ENCODE results near the gene KCNT2. TPM values are rescaled to one million over a fixed set of nuclear protein-coding genes. Genes with fewer than 3 reads are reported as not detected.
A peak's percentile ranks its signal among the peaks of the same experiment; 100 is the strongest.
"Not testable (repeated sequence)": the region's sequence is repeated elsewhere in the genome, so short reads cannot be mapped to it uniquely, and the experiment has no call there.

Gene KCNT2
- total RNA-seq, 2 experiments from 2014 or later, result not detected

DNA sequence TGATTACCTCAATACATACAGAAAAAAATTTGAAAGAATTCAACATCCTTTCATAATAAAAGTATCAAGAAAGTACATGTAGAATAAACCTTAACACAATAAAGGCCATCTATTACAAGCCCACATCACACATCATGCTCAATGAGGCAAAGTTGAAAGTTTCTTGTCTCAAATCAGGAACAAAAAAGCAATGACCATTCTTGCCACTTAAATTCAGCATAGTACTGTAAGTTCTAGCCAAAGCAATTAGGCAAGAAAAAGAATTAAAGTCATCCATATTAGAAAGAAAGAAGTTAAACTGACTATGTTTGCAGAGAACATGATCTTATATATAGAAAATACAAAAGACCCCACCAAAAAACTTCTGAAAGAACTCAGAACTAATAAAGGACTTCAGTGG is 44.5 kb downstream of the KCNT2 start:
- no peak overlapping the region for H3K27ac Mint-ChIP-seq
- no peak for ATAC-seq (ENCODE audit: low read depth)
- H3K4me3 Mint-ChIP-seq, result no peak overlapping the region
- DNase-seq, result no peak
- POLR2A ChIA-PET, result no interaction called here
- H3K36me3 Mint-ChIP-seq, result no peaks in the 10 kb centered on the region
- no peaks in the 10 kb centered on the region for H3K4me1 Mint-ChIP-seq
- H3K27me3 Mint-ChIP-seq, result no peaks in the 10 kb centered on the region
- peaks cover 4% of the 10 kb centered on the region for H3K9me3 Mint-ChIP-seq

DNA sequence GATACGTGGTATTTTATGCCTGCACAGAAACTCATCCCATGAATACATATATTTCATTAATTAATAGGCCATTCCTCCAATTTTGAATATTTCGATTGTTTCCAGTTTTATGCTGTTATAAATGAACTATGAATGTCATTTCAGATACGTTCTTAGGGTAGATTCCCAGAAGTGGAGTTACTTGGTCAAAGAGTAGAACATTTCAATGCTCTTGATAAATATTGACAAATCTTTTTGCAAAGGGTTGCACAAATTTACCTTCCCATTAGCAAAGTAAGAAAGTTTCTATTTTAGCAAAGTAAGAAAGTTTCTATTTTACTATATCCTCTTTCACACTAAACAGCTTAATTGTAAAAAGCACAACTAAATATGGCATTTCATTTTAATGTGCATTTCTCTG is 48.9 kb downstream of the KCNT2 start:
- ATAC-seq (ENCODE audit: low read depth), result no peak
- POLR2A ChIA-PET, result no interaction called here
- peaks cover 6% of the 10 kb centered on the region for H3K9me3 Mint-ChIP-seq

DNA sequence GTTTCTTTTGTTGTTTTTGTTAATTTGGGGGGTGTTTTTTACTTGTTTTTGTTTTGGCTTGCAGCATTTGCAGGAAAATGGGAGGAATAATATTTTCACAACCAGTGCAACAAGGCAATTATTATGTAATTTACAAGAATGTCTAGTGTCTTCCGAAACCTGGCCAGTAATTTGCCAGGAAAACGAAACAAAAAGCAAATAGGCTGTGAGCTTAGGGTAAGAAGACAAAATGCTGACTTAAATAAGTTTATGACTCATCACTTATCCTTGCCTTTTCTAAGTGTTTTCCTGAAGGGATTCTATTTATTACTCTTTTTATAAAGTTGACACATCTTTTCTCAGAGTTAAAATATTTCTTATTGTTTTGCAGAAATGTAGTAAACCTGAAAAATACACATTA is 49.8 kb downstream of the KCNT2 start:
- no peaks in the 10 kb centered on the region for H3K27me3 Mint-ChIP-seq
- POLR2A ChIA-PET, result no interaction called here
- DNase-seq (no peak), ATAC-seq (ENCODE audit: low read depth) (no peak)
- no peaks in the 10 kb centered on the region for H3K36me3 Mint-ChIP-seq
- H3K27ac Mint-ChIP-seq, result no peak overlapping the region
- no peaks in the 10 kb centered on the region for H3K4me1 Mint-ChIP-seq
- H3K4me3 Mint-ChIP-seq, result peak overlapping the region; percentile 39
- H3K9me3 Mint-ChIP-seq, result peaks cover 6% of the 10 kb centered on the region

More for the DNA sequence above, 48.9 kb downstream of the KCNT2 start:
- Mint-ChIP-seq H3K4me3 (no peak overlapping the region), H3K4me1 (no peaks in the 10 kb centered on the region), H3K27ac (no peak overlapping the region), H3K36me3 (no peaks in the 10 kb centered on the region), H3K27me3 (no peaks in the 10 kb centered on the region)
- no peak for DNase-seq

DNA sequence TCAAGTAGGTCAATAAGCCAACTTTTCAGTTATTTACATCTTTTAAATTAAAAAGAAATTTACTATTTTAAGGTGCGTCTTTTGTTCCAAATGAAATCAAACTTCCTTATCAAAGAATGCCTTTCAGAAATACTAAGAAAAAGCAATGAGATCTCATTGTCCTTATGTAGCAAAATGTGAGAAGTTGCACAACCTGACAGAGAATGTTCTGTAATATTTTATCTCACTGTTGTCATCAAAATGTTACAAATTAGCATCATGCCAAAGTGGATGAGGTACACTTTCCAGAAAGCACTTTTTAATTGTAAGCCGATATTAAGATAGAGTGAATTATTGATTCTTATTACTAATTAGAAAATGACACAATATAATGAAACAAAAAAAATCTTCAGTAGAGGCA is 50.4 kb downstream of the KCNT2 start:
- Mint-ChIP-seq H3K27me3 (no peaks in the 10 kb centered on the region), H3K36me3 (no peaks in the 10 kb centered on the region), H3K4me1 (no peaks in the 10 kb centered on the region), H3K27ac (no peak overlapping the region), H3K9me3 (peaks cover 6% of the 10 kb centered on the region), H3K4me3 (no peak overlapping the region)
- DNase-seq, result no peak
- ATAC-seq (ENCODE audit: low read depth), result no peak
- POLR2A ChIA-PET, result no interaction called here

DNA sequence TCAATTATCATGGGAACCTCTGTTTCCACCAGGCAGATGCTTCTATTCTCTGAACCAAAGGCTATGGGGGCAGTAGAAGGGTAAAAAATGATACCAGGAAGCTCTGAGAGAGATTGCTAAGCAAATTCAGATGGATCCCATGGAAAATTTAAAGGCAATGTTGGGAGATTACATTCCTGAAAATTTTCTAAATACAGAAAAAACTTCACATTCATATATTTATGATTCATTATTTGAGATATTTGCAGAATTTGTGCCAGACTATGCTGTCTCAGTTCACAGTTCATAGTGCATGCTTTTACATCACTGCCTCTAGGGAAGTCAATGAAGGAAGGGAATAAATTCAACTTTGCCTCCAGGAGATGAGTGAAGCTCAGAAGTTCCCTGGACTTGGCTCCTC is 57.5 kb downstream of the KCNT2 start:
- Mint-ChIP-seq H3K4me1 (no peaks in the 10 kb centered on the region), H3K36me3 (no peaks in the 10 kb centered on the region), H3K27ac (no peak overlapping the region), H3K9me3 (peaks cover 2% of the 10 kb centered on the region), H3K4me3 (no peak overlapping the region), H3K27me3 (no peaks in the 10 kb centered on the region)
- DNase-seq (no peak), ATAC-seq (ENCODE audit: low read depth) (no peak)
- POLR2A ChIA-PET, result no interaction called here

DNA sequence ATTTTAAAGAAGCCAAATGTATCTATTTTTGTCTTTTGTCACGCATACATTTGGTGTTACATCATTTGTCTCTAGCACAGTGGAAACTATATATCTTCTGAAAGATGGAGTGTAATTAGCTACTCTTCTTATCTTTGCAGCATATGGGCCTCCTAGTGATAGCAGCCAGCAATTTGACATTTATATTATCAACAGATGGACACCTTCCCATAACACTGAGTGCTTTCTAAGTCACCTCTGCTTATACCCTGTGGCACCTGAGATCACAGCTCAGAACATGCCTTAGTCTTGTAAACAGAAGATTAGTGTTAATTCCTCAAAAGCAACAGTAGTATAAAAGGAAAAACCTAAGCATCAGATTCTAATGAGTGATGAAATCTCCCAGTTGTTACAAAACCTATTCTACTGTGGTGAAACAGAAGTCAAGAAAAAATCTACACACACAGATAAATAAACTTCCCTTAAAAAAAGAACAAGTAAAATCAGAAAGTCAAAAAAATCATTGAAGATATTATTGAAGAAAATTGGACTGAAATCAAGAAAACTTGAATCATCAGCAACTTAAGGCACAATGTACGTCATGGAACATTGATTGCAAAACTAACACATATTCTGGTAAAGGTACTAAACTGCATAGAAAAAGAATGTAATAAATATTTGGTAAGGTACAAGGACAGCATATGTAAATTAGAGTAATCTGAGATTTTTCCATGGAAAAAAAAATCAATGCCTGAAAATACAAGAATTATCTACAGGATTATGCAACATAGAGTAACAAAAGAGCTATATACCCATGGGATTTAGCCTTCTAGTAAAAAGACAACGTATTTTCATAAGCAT is 61.7 kb downstream of the KCNT2 start:
- Mint-ChIP-seq H3K4me1 (no peaks in the 10 kb centered on the region), H3K36me3 (no peaks in the 10 kb centered on the region), H3K9me3 (no peaks in the 10 kb centered on the region), H3K4me3 (no peak overlapping the region), H3K27ac (no peak overlapping the region), H3K27me3 (no peaks in the 10 kb centered on the region)
- no peak for ATAC-seq (ENCODE audit: low read depth)
- DNase-seq, result no peak
- POLR2A ChIA-PET, result no interaction called here

DNA sequence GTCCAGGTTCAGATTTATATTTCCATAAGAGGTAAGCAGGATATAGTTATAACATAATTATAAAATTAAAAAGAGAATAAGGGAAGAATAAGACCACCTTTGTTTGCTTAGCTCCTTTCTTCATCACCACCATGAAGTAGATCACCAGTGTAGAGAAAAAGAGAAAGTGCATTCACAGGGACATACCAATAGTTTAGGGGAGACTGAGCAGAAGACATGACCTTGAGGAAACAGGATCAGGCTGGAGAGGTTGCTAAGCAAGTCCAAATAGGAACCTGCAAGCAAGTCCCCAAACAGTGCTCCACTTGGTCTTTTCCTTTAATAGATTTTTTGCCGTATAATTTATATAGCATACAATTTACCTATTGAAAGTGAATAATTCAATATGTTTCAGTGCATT is 63.0 kb downstream of the KCNT2 start:
- Mint-ChIP-seq H3K4me1 (no peaks in the 10 kb centered on the region), H3K4me3 (no peak overlapping the region), H3K36me3 (no peaks in the 10 kb centered on the region), H3K9me3 (no peaks in the 10 kb centered on the region), H3K27me3 (no peaks in the 10 kb centered on the region), H3K27ac (no peak overlapping the region)
- DNase-seq, result no peak
- no peak for ATAC-seq (ENCODE audit: low read depth)
- POLR2A ChIA-PET, result no interaction called here

DNA sequence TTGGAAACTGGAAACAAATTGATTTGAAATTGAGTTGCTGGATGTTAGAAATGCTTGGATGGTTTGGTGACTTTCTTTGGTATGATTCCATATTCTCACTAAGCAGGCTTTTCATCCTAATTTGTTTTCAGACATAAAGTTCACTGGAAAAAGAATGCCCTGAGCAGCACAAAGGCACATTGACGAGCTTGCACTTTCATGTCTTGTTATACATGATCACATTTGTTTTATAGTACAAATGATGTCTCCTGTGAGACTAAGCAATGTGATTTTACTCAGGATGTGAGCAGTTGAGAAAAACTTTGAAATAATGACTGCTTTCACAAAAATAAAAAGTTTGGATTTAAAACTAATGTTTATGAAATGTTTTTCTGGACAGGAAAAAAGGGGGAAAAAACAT is 63.6 kb downstream of the KCNT2 start:
- Mint-ChIP-seq H3K36me3 (no peaks in the 10 kb centered on the region), H3K27me3 (no peaks in the 10 kb centered on the region), H3K4me3 (no peak overlapping the region), H3K9me3 (no peaks in the 10 kb centered on the region), H3K27ac (no peak overlapping the region), H3K4me1 (no peaks in the 10 kb centered on the region)
- ATAC-seq (ENCODE audit: low read depth) (no peak), DNase-seq (no peak)
- POLR2A ChIA-PET, result no interaction called here

DNA sequence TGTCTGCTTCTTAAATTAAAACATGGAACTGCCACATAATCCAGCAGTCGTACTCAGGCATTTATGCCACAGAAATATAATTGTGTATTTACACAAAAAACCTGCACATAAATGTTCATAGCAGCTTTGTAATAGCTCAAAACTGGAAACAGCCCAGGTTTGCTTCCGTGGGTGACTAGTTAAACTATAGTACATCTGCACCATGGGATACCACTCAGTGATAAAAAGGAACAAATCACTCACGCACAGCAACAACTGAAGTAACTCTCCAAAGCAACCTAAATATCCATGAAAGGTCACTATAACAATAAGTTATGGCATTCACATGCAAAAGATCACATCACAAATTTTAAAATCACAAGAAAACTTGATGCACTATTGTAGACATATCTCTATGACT is 64.4 kb downstream of the KCNT2 start:
- Mint-ChIP-seq H3K27ac (no peak overlapping the region), H3K9me3 (no peaks in the 10 kb centered on the region), H3K4me3 (no peak overlapping the region), H3K4me1 (no peaks in the 10 kb centered on the region), H3K27me3 (no peaks in the 10 kb centered on the region), H3K36me3 (no peaks in the 10 kb centered on the region)
- POLR2A ChIA-PET, result no interaction called here
- ATAC-seq (ENCODE audit: low read depth) (no peak), DNase-seq (no peak)

DNA sequence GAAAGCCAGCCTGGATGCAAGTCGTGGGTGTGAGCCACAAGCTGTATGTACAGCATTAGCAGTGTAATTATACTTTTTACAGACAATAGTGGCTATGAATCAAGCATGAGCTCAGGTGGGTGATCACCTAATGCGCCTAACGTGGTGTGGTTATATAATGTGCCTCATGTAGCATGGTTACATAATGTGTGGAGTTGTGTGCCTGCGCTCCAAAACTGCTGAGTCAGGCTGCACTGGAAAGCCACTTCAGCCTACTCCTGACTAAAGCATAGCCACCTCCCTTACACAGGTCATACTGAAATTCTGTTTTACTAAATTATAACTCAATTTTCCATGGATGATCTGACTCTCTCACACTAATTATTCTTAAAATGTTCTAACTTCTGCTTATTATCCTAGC is 69.8 kb downstream of the KCNT2 start:
- no peaks in the 10 kb centered on the region for H3K27me3 Mint-ChIP-seq
- H3K27ac Mint-ChIP-seq, result no peak overlapping the region
- no peak for ATAC-seq (ENCODE audit: low read depth)
- H3K9me3 Mint-ChIP-seq, result no peaks in the 10 kb centered on the region
- H3K4me3 Mint-ChIP-seq, result no peak overlapping the region
- no peaks in the 10 kb centered on the region for H3K36me3 Mint-ChIP-seq
- no peak for DNase-seq
- POLR2A ChIA-PET, result no interaction called here
- no peaks in the 10 kb centered on the region for H3K4me1 Mint-ChIP-seq

DNA sequence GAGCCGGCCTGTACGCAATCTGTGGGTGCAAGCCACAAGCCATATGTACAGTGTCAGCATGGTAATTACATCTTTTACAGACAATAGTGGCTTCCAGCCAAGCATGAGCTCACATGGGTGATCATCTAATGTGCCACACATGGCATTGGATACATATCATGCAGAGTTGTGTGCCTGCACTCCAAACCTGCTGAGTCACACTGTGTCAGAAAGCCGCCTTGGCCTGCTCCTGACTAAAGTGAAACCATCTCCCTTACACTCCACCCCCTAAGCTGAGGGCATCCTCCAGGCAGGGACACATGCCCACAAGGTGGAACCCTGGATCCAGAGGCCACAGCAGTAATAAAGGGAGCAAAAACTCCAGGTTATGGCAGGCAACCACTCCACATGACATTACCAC is 72.5 kb downstream of the KCNT2 start:
- Mint-ChIP-seq H3K4me3 (no peak overlapping the region), H3K27me3 (no peaks in the 10 kb centered on the region), H3K36me3 (no peaks in the 10 kb centered on the region), H3K27ac (no peak overlapping the region), H3K9me3 (no peaks in the 10 kb centered on the region), H3K4me1 (no peaks in the 10 kb centered on the region)
- ATAC-seq (ENCODE audit: low read depth) (no peak), DNase-seq (no peak)
- POLR2A ChIA-PET, result no interaction called here

DNA sequence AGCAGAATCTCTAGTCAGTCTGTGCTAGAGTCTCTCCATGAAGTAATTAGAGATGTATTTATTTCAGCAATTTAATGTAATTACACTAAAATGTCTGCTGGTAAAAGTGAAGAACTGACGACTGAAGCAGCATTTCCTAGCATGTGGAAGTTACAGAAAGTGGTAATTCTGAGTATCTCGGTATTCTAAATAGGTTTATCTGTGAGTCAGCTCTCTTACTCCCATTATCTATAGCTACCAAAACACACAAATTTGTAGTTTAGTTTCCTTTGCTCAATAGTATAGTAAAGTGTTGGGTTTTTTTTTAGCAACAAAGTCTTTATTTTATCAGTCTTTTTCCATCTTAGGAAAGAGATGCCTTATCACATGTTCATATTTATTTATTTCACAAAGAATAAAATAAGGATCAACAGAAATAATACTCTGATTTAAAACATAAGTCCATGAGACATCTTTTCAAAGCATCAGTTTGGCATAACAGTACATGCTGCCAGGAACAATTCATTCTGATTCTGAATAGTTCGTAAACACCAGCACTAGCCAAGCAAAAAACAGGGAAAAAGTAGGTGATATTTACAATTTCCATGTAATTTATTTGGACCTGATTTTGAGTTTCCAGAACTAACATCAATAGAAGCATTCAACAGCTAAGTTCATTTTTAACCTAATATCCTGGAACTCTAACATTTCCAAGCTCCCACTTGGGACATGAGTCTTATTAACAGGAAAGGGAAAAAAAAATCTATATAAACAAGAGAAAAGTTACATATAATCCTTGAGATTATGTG is 76.3 kb downstream of the KCNT2 start:
- ATAC-seq (ENCODE audit: low read depth), result no peak
- no peaks in the 10 kb centered on the region for H3K4me1 Mint-ChIP-seq
- H3K4me3 Mint-ChIP-seq, result no peak overlapping the region
- H3K36me3 Mint-ChIP-seq, result no peaks in the 10 kb centered on the region
- POLR2A ChIA-PET, result no interaction called here
- no peak for DNase-seq
- H3K27ac Mint-ChIP-seq, result no peak overlapping the region
- no peaks in the 10 kb centered on the region for H3K27me3 Mint-ChIP-seq
- no peaks in the 10 kb centered on the region for H3K9me3 Mint-ChIP-seq

DNA sequence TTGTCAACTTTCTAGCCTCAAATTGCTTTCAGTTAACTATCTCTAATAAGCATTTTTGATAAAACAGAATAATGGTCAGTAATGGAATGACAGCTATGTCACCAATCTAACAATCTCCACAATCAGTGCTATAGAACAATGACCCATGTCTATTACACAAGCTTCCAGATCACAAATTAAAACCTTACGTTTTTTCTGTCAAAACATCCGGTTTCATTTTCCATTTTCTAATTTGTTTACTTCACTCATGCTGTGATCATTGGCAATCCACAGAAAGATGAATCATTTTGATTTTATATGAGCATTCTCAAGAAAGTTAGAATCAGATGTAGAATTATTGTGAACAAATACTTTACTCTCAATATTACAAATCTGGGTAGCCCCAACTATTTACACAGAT is 80.3 kb downstream of the KCNT2 start:
- DNase-seq, result no peak
- H3K4me3 Mint-ChIP-seq, result no peak overlapping the region
- no peaks in the 10 kb centered on the region for H3K4me1 Mint-ChIP-seq
- no peaks in the 10 kb centered on the region for H3K36me3 Mint-ChIP-seq
- ATAC-seq (ENCODE audit: low read depth), result no peak
- H3K27ac Mint-ChIP-seq, result no peak overlapping the region
- no peaks in the 10 kb centered on the region for H3K27me3 Mint-ChIP-seq
- POLR2A ChIA-PET, result no interaction called here
- H3K9me3 Mint-ChIP-seq, result peaks cover 2% of the 10 kb centered on the region

DNA sequence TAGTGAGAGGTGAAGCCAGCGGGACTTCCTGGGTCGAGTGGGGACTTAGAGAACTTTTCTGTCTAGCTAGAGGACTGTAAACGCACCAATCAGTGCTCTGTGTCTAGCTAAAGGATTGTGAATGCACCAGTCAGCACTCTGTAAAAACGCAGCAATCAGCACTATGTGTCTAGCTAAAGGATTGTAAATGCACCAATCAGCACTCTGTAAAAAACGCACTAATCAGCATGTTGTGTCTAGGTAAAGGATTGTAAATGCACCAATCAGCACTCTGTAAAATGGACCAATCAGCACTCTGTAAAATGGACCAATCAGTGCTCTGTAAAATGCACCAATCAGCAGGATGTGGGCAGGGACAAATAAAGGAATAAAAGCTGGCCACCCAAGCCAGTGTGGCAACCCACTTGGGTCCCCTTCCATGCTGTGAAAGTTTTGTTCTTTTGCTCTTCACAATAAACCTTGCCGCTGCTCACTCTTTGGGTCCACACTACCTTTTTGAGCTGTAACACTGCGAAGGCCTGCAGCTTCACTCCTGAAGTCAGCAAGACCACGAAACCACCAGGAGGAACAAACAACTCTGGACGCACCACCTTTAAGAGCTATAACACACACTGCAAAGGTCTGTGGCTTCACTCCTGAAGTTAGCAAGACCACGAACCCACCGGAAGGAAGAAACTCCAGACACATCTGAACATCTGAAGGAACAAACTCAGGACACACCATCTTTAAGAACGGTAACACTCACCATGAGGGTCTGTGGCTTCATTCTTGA is 85.5 kb downstream of the KCNT2 start:
- DNase-seq; H3K27me3 Mint-ChIP-seq; H3K36me3 Mint-ChIP-seq; H3K27ac Mint-ChIP-seq; H3K4me3 Mint-ChIP-seq; POLR2A ChIA-PET; H3K9me3 Mint-ChIP-seq; H3K4me1 Mint-ChIP-seq; ATAC-seq (ENCODE audit: low read depth): not testable (repeated sequence)
